GM06990 (cell line): Measurements from ENCODE around the gene ZBTB42.

ENCODE experiments used
- DNase-seq: peaks from one replicate; pipeline ENCODE4 v3.0.0-alpha.2; 2011; ENCODE audit not compliant: insufficient read length; ENCODE audit errors: extremely low read depth
- H3K27me3 ChIP-seq: replicated peaks from 2 replicates; pipeline ENCODE4 v1.6.0; 2011; ENCODE audit warnings: low read length; ENCODE audit not compliant: control insufficient read depth, insufficient read depth
- H3K36me3 ChIP-seq: 2 replicates; pipeline ENCODE4 v1.5.1; 2011; ENCODE audit warnings: low read length; ENCODE audit not compliant: control insufficient read depth, insufficient read depth
- H3K4me3 ChIP-seq: replicated peaks from 2 replicates; pipeline ENCODE4 v1.5.1; 2011; ENCODE audit warnings: low read depth, mild to moderate bottlenecking, control low read depth, low read length
- TF ChIP-seq, protein P1 (sequence below): IDR thresholded peaks from 2 replicates; pipeline ENCODE4 v1.5.1; 2011; ENCODE audit warnings: low read length, control low read depth, mild to moderate bottlenecking, inconsistent platforms; ENCODE audit not compliant: insufficient read depth, poor library complexity, severe bottlenecking

ZBTB42 gene

GRCh38 chr14:104758981-104759969 lies 41.6 kb upstream of the ZBTB42 start:
- no peaks in the 10 kb centered on the region for H3K27me3 ChIP-seq
- TF ChIP-seq, protein P1, sequence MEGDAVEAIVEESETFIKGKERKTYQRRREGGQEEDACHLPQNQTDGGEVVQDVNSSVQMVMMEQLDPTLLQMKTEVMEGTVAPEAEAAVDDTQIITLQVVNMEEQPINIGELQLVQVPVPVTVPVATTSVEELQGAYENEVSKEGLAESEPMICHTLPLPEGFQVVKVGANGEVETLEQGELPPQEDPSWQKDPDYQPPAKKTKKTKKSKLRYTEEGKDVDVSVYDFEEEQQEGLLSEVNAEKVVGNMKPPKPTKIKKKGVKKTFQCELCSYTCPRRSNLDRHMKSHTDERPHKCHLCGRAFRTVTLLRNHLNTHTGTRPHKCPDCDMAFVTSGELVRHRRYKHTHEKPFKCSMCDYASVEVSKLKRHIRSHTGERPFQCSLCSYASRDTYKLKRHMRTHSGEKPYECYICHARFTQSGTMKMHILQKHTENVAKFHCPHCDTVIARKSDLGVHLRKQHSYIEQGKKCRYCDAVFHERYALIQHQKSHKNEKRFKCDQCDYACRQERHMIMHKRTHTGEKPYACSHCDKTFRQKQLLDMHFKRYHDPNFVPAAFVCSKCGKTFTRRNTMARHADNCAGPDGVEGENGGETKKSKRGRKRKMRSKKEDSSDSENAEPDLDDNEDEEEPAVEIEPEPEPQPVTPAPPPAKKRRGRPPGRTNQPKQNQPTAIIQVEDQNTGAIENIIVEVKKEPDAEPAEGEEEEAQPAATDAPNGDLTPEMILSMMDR: no peak
- DNase-seq: no peak
- no peak overlapping the region for H3K4me3 ChIP-seq
- H3K36me3 ChIP-seq: peaks cover 27% of the 10 kb centered on the region

DNA sequence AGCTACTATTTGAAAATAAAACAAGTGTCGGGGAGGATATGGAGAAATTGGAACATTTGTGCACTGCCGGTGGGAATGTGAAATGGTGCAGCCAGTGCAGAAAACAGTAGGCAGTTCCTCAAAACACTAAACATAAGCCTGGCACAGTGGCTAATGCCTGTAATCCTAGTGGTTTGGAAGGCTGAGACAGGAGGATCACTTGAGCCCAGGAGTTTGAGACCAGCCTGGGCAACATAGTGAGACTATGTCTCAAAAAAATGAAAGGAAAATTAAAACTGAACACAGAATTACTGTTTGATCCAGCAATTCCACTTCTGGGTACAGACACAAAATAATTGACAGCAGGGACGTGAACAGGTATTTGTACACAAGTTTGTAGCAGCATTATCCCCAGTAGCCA lies 35.4 kb upstream of the ZBTB42 start:
- no peak for DNase-seq
- TF ChIP-seq, protein P1: no peak
- no peak overlapping the region for H3K4me3 ChIP-seq
- no peaks in the 10 kb centered on the region for H3K27me3 ChIP-seq
- H3K36me3 ChIP-seq: peaks cover 3% of the 10 kb centered on the region

DNA sequence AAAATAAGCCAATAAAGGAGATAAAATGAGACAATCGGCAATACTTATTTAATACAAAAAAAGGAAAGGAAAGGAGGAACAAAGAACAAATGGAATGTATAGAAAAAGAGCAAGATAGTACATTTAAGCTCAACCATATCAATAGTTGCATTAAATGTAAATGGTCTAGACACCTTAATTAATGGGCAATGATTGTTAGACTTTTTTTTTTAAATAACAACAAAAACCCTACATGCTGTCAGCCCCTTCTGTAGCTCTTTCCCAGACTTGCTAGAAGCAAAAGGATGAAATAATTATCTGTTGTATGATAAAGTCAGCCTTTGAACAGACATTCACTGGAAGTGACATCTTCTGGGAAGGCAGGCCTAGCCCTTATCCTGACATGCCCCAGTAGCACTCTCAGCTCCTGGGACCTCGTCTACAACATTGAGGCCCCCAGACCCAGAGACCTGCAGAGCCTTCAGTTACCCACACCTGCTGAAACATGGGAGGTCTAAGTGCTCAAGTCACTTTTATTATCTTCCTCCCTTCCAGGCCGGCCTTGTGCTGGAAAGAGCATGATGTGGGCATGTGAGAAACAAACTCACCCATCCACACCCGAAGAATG lies 34.5 kb upstream of the ZBTB42 start:
- no peak overlapping the region for H3K4me3 ChIP-seq
- DNase-seq: no peak
- TF ChIP-seq, protein P1: no peak
- no peaks in the 10 kb centered on the region for H3K27me3 ChIP-seq
- peaks cover 6% of the 10 kb centered on the region for H3K36me3 ChIP-seq

- no peak for DNase-seq
- no peak overlapping the region for H3K4me3 ChIP-seq
- H3K27me3 ChIP-seq: no peaks in the 10 kb centered on the region
- TF ChIP-seq, protein P1: no peak
- peaks cover 12% of the 10 kb centered on the region for H3K36me3 ChIP-seq
Measured at GRCh38 chr14:104766863-104767633, 33.9 kb upstream of the ZBTB42 start.

DNA sequence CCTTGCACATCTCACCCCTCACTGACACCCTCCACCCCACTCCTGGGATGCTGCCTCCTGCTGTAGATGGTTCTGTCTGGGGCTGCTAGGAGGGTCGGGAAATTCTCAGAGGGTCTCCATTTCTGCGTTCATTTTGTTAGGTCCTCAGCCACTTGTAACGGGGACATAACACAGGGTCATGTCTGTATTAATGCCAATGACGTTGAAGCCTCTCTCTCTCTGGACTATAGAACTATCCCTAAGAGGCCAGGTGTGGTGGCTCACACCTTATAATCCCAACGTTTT lies 33.3 kb upstream of the ZBTB42 start:
- H3K27me3 ChIP-seq: no peaks in the 10 kb centered on the region
- H3K36me3 ChIP-seq: peaks cover 17% of the 10 kb centered on the region
- TF ChIP-seq, protein P1: no peak
- H3K4me3 ChIP-seq: no peak overlapping the region
- DNase-seq: no peak
